OCI-LY1 (cell line): ENCODE results near the gene CD83.
A peak's percentile ranks its signal among the peaks of the same experiment; 100 is the strongest.

Experiments used
- EZH2 ChIP-seq: fragments of 200-600 bp; sonication (generic), shearing (Covaris generic); IDR thresholded peaks from 2 replicates; pipeline ENCODE4 v1.8.0; 2017; ENCODE audit warnings: borderline replicate concordance, mixed run types, mild to moderate bottlenecking, antibody characterized with exemption, low read length, moderate library complexity, mixed read lengths
- TF ChIP-seq, protein P1 (sequence below): fragments of 200-600 bp; sonication (generic), shearing (Covaris generic); IDR thresholded peaks from 2 replicates; pipeline ENCODE4 v1.5.1; 2017; ENCODE audit warnings: mild to moderate bottlenecking, antibody characterized with exemption, low read length, moderate library complexity, mixed read lengths

DNA sequence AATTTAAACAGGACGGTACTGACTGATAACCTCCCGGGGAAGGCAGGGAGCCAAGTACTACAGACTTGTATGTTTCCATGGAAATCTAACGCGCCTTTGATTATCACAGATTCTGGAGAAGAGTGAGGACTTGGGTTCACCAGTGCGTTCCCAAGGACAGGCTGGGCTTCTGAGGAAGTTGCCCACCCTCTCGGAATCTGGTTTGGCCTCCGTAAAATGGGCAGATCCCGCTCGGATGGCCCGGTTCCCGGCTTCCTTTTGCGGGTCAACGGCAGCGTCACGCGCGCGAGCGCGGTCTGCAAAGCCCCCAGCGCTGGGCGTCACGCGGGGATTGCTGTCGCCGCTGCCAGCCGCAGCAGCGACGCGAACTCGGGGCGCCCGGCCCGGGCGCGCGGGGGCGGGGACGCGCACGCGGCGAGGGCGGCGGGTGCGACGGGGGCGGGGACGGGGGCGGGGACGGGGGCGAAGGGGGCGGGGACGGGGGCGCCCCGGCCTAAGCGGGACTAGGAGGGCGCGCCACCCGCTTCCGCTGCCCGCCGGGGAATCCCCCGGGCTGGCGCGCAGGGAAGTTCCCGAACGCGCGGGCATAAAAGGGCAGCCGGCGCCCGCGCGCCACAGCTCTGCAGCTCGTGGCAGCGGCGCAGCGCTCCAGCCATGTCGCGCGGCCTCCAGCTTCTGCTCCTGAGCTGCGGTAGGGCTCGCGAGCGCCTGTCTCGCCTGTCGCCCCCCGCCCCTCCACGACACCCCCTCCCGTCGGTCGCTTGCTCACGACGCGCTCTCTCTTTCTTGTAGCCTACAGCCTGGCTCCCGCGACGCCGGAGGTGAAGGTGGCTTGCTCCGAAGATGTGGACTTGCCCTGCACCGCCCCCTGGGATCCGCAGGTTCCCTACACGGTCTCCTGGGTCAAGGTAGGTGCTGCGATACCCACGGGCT lies at the start of gene CD83:
- TF ChIP-seq, protein P1, sequence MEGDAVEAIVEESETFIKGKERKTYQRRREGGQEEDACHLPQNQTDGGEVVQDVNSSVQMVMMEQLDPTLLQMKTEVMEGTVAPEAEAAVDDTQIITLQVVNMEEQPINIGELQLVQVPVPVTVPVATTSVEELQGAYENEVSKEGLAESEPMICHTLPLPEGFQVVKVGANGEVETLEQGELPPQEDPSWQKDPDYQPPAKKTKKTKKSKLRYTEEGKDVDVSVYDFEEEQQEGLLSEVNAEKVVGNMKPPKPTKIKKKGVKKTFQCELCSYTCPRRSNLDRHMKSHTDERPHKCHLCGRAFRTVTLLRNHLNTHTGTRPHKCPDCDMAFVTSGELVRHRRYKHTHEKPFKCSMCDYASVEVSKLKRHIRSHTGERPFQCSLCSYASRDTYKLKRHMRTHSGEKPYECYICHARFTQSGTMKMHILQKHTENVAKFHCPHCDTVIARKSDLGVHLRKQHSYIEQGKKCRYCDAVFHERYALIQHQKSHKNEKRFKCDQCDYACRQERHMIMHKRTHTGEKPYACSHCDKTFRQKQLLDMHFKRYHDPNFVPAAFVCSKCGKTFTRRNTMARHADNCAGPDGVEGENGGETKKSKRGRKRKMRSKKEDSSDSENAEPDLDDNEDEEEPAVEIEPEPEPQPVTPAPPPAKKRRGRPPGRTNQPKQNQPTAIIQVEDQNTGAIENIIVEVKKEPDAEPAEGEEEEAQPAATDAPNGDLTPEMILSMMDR, result peak; percentile 37; the same call in 1 of the 2 replicates
- no peak for TF ChIP-seq EZH2
